ENCODE results near the gene RPL10A. TPM values are rescaled to one million over a fixed set of nuclear protein-coding genes. Genes with fewer than 3 reads are reported as not detected.
"Not testable (repeated sequence)": the region's sequence is repeated elsewhere in the genome, so short reads cannot be mapped to it uniquely, and the experiment has no call there.

RPL10A gene
- total RNA-seq: 432 TPM
- long read RNA-seq, transcript RPL10A-201 (6 exons, 716 nt): major isoform, 184 of 205 reads
- long read RNA-seq, transcript RPL10A-202 (5 exons, 1,063 nt): minor isoform, 5 of 205 reads
- long read RNA-seq, partial matches to known transcripts: 6 of 205 reads
- long read RNA-seq, other reads (novel, unspliced or antisense): 7 of 205 reads

DNA sequence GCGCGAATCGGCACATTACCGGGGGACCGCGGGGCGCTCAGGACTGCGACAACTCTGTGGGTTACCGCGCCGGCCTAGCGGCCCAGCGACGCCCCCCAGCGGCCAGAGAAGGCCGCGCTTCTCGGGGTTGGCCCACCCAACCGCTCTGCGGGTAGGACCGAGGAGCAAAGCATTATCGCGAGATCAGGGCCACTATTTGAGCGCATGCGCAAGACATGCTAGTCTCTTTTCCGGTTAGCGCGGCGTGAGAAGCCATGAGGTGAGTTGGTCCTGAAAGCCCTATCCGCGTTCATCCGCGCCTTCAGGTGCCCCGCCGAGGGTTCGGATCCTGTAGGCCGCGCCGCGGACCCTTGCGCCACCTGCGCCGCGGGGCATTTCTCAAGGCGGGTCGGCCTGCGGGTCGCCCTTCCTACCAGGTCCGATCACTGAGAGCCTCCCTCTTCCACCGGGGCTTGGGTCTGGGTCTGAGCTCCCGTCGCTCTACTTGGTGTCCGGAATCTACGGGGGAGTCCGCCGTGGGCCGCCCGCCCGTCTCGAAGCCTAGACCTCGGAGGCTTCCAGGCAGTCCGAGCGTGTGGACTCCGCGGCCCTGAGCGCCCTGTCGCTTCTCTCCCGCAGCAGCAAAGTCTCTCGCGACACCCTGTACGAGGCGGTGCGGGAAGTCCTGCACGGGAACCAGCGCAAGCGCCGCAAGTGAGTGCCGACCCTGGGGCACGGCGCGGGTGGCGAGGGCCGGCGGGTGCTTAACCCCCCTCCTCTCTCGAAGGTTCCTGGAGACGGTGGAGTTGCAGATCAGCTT lies at the start of gene RPL10A:
Gene RPL10A, plus strand, starts transcription at position 221 of the 799 bp plus-strand sequence. Its CDS starts 34 bp downstream, at position 255.
- intact Hi-C loops (cut with DNase I): loop anchor here (5.0 kb wide), 1 partner anchor 126 kb away; the partner anchor contains the start of gene PPARD
- peak; percentile 97 for DNase-seq (ENCODE audit: low spot score)

DNA sequence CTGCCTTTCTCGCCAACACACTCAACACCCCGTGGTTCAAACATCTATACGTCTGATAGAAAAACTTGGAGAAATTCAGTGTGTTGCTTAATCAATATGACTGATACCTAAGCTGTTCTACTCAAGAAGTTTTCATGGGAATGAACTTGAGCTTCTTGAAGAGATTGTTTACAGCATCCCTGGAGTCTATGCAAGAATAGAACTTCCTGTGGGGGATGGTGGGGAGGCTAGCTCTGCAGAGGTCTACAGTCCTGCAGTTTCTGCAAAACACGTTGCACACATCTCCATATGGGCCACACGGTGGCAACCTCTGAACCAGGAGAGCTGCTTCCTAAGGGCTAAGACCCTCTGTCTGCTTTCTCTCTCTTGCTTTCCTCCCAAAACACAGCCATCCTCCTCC lies 48.8 kb upstream of the RPL10A start:
- no peak for DNase-seq (ENCODE audit: low spot score)
- intact Hi-C loops (cut with DNase I): no loop called here

DNA sequence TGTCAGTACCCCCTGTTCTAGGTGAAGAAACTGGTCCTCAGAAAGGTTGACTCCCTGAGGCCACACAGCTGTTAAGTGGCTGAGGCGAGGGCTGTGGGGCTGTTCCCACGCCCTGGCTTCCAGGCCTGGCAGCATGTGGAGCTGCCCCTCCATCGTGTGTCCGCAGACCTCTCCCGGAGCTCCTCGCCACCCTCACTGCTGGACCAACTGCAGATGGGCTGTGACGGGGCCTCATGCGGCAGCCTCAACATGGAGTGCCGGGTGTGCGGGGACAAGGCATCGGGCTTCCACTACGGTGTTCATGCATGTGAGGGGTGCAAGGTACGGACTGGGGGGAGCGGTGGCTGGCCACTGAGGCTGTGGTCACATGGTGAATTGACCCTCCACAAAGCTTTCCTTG lies 48.2 kb upstream of the RPL10A start:
- intact Hi-C loops (cut with DNase I): no loop called here
- no peak for DNase-seq (ENCODE audit: low spot score)

DNA sequence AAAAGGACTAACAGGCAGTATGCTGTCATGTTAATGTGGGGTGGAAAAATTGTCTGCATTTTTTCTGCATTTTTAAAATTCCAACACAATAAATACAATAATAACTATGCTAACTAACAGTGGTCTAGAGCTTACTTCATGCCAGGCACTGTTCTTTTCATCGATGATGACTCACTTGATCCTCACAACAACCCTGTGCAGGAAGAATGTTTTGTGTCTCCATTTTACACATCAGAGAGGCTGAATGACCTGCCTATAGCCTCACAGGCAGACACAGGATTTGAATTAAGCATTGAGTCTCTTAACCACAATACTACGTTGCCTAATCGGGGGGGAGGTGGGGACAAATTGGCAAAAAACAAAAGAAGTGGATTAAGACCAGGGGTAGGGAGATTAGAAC lies 42.9 kb upstream of the RPL10A start:
- intact Hi-C loops (cut with DNase I): no loop called here
- DNase-seq (ENCODE audit: low spot score): no peak

DNA sequence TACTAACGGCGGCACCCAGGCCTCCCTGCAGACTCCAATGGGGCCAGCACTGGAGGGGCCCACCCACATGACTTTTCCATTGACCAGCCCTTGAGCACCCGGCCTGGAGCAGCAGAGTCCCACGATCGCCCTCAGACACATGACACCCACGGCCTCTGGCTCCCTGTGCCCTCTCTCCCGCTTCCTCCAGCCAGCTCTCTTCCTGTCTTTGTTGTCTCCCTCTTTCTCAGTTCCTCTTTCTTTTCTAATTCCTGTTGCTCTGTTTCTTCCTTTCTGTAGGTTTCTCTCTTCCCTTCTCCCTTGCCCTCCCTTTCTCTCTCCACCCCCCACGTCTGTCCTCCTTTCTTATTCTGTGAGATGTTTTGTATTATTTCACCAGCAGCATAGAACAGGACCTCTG lies 42.1 kb upstream of the RPL10A start:
- intact Hi-C loops (cut with DNase I): no loop called here
- DNase-seq (ENCODE audit: low spot score): no peak

DNA sequence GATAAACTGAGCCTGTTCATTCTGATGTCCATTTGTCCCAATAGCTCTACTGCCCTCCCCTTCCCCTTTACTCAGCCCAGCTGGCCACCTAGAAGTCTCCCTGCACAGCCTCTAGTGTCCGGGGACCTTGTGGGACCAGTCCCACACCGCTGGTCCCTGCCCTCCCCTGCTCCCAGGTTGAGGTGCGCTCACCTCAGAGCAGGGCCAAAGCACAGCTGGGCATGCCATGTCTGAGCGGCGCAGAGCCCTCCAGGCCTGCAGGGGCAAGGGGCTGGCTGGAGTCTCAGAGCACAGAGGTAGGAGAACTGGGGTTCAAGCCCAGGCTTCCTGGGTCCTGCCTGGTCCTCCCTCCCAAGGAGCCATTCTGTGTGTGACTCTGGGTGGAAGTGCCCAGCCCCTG lies 40.8 kb upstream of the RPL10A start:
- intact Hi-C loops (cut with DNase I): no loop called here
- no peak for DNase-seq (ENCODE audit: low spot score)

DNA sequence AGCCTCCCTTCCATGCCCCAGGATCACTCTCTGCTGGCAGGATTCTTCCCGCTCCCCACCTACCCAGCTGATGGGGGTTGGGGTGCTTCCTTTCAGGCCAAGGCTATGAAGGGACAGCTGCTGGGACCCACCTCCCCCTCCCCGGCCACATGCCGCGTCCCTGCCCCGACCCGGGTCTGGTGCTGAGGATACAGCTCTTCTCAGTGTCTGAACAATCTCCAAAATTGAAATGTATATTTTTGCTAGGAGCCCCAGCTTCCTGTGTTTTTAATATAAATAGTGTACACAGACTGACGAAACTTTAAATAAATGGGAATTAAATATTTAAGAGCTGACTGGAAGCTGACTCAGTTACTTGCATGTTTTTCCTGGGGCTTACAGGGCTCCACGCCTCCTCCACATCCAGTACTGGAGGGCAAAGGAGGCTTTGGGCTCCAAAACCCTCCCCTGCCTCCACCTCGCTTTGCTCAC lies 40.3 kb upstream of the RPL10A start:
- DNase-seq (ENCODE audit: low spot score): no peak
- intact Hi-C loops (cut with DNase I): no loop called here

DNA sequence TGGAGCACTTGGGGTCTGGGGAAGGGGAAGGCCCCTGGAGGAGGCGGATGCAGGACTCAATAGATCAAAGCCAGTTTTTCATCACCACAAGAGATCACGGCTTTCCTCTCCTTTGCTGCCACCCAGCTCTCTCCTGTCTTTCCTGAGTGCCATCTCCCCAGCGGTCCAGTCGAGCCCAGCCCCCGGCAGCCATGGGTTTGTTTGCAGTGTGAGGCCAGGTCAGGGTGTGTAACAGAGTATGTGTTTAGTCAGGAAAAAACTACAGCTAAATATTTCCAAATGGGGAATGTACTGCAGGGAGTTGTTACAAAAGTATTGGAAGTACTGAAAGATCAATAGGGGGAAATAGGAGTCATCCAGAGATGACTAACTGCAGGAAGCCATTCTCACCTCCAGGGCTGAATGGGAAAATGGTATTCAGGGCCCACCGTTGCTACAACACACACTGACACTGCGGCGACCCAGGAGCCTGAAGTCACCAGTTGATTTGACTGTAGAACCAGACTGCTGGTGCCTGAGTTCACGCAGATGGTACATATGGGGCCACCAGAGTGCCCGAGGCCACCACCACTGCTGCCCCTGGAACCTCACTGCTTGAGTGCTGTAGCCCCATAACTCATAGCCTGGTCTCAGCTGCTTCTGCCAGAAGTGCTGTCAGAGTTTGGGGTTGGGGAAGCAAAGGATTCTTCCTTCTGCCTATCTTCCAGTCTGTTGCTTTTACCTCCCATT lies 39.6 kb upstream of the RPL10A start:
- no peak for DNase-seq (ENCODE audit: low spot score)

DNA sequence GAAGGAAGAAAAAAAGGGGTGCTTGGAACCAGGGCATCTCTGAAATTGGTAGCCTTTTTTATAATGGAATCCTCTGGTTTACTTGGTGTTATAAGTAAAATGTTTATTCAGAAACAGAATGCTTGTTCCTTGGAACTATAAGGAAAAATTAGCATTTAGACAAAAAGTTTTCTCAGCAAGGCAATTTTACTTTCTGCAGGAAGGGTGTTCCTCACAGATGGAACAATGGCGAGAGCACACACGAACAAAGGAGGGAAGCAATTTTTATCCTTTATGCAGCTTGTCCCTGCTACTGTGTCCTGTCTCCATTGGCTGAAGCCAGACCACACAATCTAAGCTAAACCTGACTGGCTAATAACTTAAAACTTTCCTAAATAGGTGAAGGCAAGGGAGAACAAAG lies 38.7 kb upstream of the RPL10A start:
- no peak for DNase-seq (ENCODE audit: low spot score)
- intact Hi-C loops (cut with DNase I): no loop called here

More for the DNA sequence above, 39.6 kb upstream of the RPL10A start:
- intact Hi-C loops (cut with DNase I): no loop called here

DNA sequence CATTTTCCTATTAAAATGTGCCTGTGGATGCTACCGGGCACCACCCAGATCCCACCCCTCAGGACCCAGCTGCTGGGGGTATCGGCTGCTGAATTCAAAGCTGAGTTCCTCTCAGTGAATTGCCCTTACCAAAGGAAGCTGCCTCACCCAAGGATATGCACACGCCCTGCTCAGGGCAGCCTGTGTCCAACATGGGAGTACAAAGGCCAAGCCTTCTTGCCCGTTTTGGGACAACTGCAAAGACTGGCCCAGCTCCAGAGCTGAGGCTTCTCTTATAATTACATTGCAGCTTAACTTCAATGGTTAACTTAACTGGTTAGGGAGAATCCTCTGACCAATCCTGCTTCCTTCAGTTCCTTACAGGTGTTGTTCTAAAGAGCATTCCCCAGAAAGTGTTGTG lies 35.9 kb upstream of the RPL10A start:
- intact Hi-C loops (cut with DNase I): no loop called here

DNA sequence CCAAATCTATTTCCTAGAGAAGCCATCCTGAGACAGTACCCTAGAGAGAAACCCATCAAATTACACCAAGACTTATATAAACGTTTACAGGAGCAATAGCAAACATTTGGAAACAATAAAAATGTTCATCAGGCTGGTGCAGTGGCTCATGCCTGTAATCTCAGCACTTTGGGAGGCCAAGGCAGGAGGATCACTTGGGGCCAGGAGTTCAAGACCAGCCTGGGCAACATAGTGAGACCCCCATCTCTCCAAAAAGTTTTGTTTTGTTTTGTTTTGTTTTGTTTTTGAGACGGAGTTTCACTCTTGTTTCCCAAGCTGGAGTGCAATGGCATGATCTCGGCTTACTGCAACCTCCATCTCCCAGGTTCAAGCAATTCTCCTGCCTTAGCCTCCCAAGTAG lies 35.5 kb upstream of the RPL10A start:
- intact Hi-C loops (cut with DNase I); DNase-seq (ENCODE audit: low spot score): not testable (repeated sequence)

More for the DNA sequence above, 35.9 kb upstream of the RPL10A start:
- no peak for DNase-seq (ENCODE audit: low spot score)

DNA sequence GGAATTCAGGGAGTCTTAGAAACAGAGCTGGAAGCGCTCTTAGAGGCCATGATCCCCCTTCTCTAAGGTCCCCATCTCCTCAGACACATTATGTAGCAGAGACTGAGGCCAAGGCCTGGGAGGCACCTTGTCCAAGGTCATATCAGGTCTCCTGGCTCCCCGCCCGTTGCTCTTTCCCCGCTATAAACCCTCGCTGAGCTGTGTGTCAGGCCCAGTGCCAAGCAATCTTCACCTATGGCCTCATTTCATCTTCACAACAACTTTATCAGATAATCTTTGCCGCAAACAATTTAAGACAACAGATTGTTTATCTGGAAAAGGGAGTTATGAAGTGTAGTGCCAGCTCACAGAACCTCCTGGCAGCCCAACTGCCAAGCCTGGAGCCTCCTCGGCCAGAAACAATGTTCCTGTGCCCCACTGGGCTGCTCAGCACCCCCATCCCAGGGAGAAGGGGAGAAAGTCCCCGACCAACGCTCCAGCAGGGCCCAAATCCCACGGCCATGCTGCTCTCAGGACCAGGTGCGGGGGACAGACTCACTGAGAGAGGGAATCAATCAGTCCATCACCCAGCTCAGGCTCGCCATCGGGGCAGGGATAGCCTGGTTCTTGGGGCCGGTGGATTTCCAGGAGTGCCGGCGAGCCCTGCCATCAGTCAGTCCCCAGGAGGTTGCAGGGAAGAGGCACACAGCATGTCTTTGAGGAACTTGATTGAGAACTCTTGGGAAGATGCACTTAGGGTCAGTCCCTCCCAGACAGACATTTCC lies 32.9 kb upstream of the RPL10A start:
- DNase-seq (ENCODE audit: low spot score): no peak
- intact Hi-C loops (cut with DNase I): no loop called here

DNA sequence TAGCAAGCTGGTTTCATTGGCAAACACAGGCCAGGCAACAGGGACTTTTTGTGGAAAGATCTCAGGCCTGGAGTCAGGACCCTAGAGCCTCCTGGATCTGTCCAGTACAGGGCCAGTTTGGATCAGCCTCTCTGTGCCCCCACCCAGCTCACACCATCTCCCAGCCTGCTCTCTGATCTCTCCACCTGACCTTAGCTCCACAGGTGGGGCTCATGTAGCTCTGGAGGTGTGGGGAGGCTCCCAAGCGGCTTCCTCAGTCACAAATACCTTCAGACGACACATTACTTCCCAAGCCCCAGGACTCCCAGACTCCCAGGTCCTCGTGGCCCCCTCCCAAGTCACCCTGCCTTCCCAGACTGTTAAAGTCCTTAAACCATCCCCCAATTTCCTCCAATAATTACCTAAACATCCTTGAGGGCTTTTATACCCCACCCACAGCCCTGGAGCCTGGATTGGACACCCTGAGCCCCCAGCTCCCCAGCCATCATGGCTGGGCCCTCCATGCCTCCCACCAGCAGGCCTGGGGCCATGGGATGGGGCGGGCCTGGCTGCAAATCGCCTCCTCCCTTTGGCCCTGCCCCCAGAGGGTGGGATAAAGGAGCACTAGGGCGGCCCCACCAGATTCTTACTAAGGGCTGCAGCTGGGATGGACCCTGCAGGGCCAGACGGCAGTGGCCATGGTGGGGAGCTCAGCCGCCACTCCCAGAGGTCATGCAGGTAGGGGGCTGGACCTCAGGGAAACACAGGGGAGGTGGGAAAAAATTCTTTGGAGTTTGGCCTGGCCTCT lies 31.9 kb upstream of the RPL10A start:
- intact Hi-C loops (cut with DNase I): no loop called here
- no peak for DNase-seq (ENCODE audit: low spot score)

DNA sequence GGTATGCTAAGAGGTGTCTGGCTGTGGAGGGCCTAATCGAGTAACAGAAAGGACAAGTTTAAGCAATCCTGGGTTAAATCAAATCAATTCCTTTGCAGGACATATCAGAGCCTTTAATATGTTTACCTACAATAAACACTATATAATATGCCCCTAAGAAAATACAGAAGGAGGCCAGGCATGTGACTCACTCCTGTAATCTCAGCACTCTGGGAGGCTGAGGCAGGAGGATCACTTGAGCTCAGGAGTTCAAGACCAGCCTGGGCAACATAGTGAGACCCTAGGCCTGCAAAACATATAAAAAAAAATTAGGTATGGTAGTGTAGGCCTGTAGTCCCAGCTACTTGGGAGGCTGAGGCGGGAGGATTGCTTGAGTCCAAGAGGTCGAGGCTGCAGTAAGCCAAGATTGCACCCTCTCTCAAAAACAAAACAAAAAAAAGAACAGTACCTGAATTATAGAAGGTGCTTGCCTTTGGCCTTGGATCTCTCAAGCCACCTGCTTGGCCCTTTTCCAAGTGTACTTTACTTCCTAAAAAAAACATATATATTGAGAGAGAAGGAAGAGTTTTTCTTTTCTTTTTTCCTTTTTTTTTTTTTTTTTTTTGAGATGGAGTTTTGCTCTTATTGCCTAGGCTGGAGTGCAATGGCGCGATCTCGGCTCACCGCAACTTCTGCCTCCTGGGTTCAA lies 29.7 kb upstream of the RPL10A start:
- intact Hi-C loops (cut with DNase I); DNase-seq (ENCODE audit: low spot score): not testable (repeated sequence)

DNA sequence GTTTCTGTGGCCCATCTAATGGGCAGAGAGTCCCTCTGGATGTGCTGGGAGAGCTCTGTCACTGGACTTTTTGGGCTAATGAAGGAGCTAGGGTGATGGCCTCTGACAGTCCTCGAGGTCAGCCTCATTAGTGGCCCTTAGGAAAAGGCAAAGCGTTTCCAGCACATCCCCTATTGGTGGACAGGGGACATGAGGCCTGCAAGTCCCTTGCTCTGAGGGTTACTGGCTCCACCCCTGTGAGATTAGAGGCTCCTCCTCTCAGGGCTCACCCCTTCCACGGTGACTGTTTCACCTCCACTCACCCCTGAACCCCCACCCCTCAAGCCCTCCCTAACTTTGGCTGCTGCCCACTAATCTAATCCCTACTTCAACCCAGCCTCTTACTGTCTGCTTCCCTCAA lies 28.9 kb upstream of the RPL10A start:
- intact Hi-C loops (cut with DNase I): no loop called here
- no peak for DNase-seq (ENCODE audit: low spot score)

DNA sequence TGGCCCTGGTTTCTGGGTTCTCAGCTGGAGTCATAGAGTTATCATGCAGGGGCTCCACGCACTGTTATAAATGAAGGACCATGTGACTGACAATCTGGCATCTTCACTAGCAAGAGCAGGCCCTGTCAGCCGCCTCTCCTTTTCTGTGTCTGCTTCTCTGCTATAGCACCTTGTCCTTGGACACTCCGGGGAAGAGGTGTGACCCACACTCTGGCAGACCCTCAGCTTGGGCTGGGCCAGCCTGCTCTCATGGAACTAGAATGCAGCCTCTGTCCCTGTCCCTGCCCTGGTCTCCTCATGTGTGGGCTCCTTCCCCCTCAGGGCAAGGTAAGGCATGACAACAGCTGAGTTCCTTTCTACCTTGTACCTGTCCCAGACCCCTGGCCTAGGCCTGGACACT lies 27.0 kb upstream of the RPL10A start:
- intact Hi-C loops (cut with DNase I): no loop called here
- DNase-seq (ENCODE audit: low spot score): no peak

DNA sequence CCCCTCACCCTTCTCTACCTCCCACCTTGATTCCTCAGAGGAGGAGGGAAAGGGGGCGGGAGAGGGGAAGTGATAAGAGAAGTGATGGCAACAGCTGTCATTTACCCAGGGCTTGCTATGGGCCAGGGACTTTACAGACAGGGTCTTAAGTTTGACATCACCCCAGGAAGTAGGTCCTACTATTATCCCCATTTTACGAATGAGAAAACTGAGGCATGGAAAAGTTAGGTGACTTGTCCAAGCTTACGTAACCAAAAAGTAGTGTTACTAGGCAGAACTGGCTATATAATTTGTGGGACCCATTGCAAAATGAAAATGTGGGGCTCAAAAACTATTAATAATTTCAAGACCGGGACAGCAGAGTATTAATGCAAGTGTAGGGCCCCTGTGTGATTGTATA lies 26.6 kb upstream of the RPL10A start:
- intact Hi-C loops (cut with DNase I): no loop called here
- DNase-seq (ENCODE audit: low spot score): no peak

DNA sequence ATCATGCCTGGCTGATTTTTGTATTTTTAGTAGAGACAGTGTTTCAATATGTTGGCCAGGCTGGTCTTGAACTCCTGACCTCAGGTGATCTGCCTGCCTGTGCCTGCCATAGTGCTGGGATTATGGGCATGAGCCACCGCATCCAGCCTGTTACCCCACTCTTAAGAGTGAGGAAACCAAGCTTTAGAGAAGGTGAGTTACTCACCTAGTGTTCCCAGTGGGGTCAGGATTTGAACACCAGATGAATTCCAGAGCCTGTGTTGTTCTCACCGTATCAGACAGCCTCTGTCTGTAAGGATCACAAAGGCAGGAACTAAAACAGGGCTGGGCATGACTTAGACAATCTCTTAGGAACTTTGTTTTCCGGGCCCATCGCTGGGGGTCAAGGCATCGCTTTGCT lies 25.5 kb upstream of the RPL10A start:
- DNase-seq (ENCODE audit: low spot score): no peak
- intact Hi-C loops (cut with DNase I): no loop called here

Data from cardiac septum (tissue), 1 donor.